GM19193 (cell line): ENCODE results near the gene CFC1.
"Not testable (repeated sequence)": the region's sequence is repeated elsewhere in the genome, so short reads cannot be mapped to it uniquely, and the experiment has no call there.

Experiments used
- POLR2A ChIP-seq: IDR thresholded peaks from 4 replicates; pipeline ENCODE4 v1.6.1; 2011; ENCODE audit not compliant: insufficient read depth, insufficient read length; ENCODE audit errors: extremely low read depth

Gene CFC1

DNA sequence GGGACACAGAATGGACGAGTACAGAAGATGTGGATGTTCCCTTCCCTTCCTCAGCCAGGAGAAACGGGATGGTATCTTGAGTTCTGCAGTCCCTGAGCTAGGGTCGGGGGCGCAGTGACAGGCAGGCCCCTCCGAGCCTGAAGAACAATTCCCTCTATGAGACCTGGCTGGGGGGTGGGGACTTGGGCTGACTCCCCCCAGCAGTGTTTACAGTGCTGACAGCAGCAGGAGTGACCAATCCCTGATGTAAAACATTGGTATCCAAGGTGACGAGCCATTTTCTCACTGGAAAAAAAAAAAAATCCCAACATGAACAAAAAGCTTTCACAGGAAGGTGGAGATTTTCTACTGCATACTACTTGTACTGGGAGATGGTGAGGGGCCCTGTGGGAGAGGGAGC lies at the start of gene CFC1:
CFC1 (minus strand) TSS at position 183 of the 400 bp plus-strand sequence. CDS start 288 bp downstream, outside the sequence.
- TF ChIP-seq POLR2A, result not testable (repeated sequence)

DNA sequence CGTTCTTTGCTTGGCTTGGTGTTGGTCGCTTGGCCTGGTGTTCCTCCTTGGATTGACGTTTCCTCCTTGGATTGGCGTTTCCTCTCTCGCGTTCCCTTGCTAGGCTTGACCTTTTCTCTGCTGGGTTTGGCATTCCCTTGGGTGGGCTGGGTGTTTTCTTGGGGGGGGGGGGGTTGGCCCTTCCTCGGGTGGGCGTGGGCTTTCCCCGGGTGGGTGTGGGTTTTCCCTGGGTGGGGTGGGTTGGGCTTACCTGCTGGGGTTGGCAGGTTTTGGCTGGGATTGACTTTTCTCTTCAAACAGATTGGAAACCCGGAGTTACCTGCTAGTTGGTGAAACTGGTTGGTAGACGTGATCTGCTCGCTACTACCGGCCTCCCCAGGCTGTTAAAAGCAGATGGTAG lies 11.8 kb upstream of the CFC1 start, which contains the start of gene POTEJ:
POTEJ (plus strand) TSS at position 301 of the 400 bp plus-strand sequence; CDS start at position 394, 93 bp downstream.
- TF ChIP-seq POLR2A, result not testable (repeated sequence)
